Endothelial cell (in vitro differentiated cells): Measurements from ENCODE around the gene RPRD1A. TPM values are rescaled to one million over a fixed set of nuclear protein-coding genes. Genes with fewer than 3 reads are reported as not detected.

Experiments
- DNase-seq: peaks from one replicate; pipeline ENCODE4 v3.0.0; 2021; ENCODE audit warnings: low spot score
- H3K27ac Mint-ChIP-seq: one replicate; pipeline ENCODE4 v1.8.0; 2021; ENCODE audit warnings: mixed read lengths, inconsistent platforms; ENCODE audit not compliant: unreplicated experiment
- H3K27me3 Mint-ChIP-seq: one replicate; pipeline ENCODE4 v1.8.0; 2021; ENCODE audit warnings: mild to moderate bottlenecking, moderate library complexity, mixed read lengths, inconsistent platforms; ENCODE audit not compliant: unreplicated experiment
- H3K36me3 Mint-ChIP-seq: one replicate; pipeline ENCODE4 v1.8.0; 2021; ENCODE audit warnings: mild to moderate bottlenecking, low read depth, mixed read lengths, inconsistent platforms; ENCODE audit not compliant: unreplicated experiment
- H3K4me1 Mint-ChIP-seq: one replicate; pipeline ENCODE4 v1.8.0; 2021; ENCODE audit warnings: mild to moderate bottlenecking, mixed read lengths, inconsistent platforms; ENCODE audit not compliant: unreplicated experiment
- H3K4me3 Mint-ChIP-seq: one replicate; pipeline ENCODE4 v1.8.0; 2021; ENCODE audit warnings: mild to moderate bottlenecking, mixed read lengths, inconsistent platforms; ENCODE audit not compliant: unreplicated experiment
- H3K9me3 Mint-ChIP-seq: one replicate; pipeline ENCODE4 v1.8.0; 2021; ENCODE audit warnings: mixed read lengths, inconsistent platforms; ENCODE audit not compliant: unreplicated experiment
- total RNA-seq: library from RNA; stranded (reverse); fragmentation: NEBNext Ultra II Directional; extraction: Animal tissue kit (Norgen Biotek cat#: 25700); gene quantifications from one replicate; pipeline ENCODE4 v1.2.1, GENCODE V29; 2021; ENCODE audit not compliant: unreplicated experiment
- TF ChIP-seq, protein P1 (sequence below): fragments of 200-600 bp; sonication (generic); IDR thresholded peaks from one replicate; pipeline ENCODE4 v1.5.0; 2021; ENCODE audit warnings: antibody characterized with exemption; ENCODE audit not compliant: unreplicated experiment

RPRD1A gene
- total RNA-seq, 1 donor from 2014 or later = 58.4 TPM

DNA sequence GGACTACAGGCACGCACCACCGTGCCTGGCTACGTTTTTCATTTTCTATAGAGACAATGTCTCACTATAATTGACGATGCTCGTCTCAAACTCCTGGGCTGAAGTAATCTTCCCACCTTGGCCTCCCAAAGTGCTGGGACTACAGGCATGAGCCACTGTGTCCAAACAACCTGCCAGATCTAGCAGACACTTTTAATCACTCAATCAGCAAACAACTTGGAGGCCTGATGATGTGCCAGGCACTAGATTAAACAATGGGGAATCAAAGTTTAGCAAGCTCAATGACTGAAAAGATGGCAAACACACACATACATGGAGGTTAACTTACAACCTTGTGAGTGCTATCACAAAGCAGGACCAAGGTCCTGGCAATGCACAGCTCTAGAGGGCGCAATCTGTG is 124.7 kb downstream of the RPRD1A start:
- H3K4me1 Mint-ChIP-seq = peaks cover 9% of the 10 kb centered on the region
- TF ChIP-seq, protein P1, sequence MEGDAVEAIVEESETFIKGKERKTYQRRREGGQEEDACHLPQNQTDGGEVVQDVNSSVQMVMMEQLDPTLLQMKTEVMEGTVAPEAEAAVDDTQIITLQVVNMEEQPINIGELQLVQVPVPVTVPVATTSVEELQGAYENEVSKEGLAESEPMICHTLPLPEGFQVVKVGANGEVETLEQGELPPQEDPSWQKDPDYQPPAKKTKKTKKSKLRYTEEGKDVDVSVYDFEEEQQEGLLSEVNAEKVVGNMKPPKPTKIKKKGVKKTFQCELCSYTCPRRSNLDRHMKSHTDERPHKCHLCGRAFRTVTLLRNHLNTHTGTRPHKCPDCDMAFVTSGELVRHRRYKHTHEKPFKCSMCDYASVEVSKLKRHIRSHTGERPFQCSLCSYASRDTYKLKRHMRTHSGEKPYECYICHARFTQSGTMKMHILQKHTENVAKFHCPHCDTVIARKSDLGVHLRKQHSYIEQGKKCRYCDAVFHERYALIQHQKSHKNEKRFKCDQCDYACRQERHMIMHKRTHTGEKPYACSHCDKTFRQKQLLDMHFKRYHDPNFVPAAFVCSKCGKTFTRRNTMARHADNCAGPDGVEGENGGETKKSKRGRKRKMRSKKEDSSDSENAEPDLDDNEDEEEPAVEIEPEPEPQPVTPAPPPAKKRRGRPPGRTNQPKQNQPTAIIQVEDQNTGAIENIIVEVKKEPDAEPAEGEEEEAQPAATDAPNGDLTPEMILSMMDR = no peak
- H3K27ac Mint-ChIP-seq = no peak overlapping the region
- DNase-seq = no peak
- H3K27me3 Mint-ChIP-seq = peaks cover 3% of the 10 kb centered on the region
- no peak overlapping the region for H3K4me3 Mint-ChIP-seq
- no peaks in the 10 kb centered on the region for H3K9me3 Mint-ChIP-seq
- no peaks in the 10 kb centered on the region for H3K36me3 Mint-ChIP-seq

GRCh38 chr18:35942133-35942532 is 125.2 kb downstream of the RPRD1A start:
- H3K9me3 Mint-ChIP-seq = no peaks in the 10 kb centered on the region
- no peaks in the 10 kb centered on the region for H3K36me3 Mint-ChIP-seq
- no peak overlapping the region for H3K27ac Mint-ChIP-seq
- peaks cover 3% of the 10 kb centered on the region for H3K27me3 Mint-ChIP-seq
- TF ChIP-seq, protein P1 = no peak
- H3K4me1 Mint-ChIP-seq = peaks cover 9% of the 10 kb centered on the region
- no peak for DNase-seq
- H3K4me3 Mint-ChIP-seq = no peak overlapping the region

DNA sequence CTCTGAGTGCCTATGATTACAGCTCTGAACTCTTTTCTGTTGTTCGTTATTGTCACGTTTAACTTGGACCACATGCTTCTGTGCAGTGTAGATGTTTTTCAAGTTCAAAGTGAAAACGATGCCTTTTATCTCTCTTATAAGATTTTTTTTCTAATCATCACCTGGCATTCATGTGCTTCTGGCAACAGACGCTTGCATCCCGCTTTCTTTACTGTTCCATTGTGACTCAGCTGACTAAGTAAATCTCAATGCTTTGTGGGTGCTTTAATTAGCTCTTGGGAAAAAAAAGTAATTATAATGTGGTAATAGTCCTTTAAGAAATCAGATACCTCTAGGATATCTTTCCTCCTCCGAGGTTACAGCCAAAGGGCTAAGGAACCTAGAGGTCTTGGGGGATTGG is 126.1 kb downstream of the RPRD1A start:
- Mint-ChIP-seq H3K4me1 (peaks cover 9% of the 10 kb centered on the region), H3K36me3 (no peaks in the 10 kb centered on the region), H3K27me3 (peaks cover 3% of the 10 kb centered on the region), H3K27ac (no peak overlapping the region), H3K4me3 (no peak overlapping the region), H3K9me3 (no peaks in the 10 kb centered on the region)
- DNase-seq = no peak
- TF ChIP-seq, protein P1 = no peak

Other genes starting within 250 kb of the RPRD1A start
- gene SLC39A6, start 61.8 kb upstream of the RPRD1A start, total RNA-seq = 28.2 TPM
- gene ELP2, start 62.3 kb upstream of the RPRD1A start, total RNA-seq = 90.5 TPM
- 0.56 TPM for gene MOCOS, start 119.9 kb upstream of the RPRD1A start, total RNA-seq
- gene FHOD3, start 230.2 kb upstream of the RPRD1A start, total RNA-seq = 0.67 TPM